HepG2 (cell line): ENCODE measurements around the gene ZBTB32. TPM values are rescaled to one million over a fixed set of nuclear protein-coding genes. Genes with fewer than 3 reads are reported as not detected.

ENCODE experiments used
- EED ChIP-seq: sonication (generic); formaldehyde crosslinking; IDR thresholded peaks from 2 replicates; pipeline ENCODE4 v1.5.0; 2020; ENCODE audit warnings: mild to moderate bottlenecking, missing genetic modification reagents
- EP300 ChIP-seq, 3 experiments: sonication (generic) in 1 of 3; formaldehyde crosslinking in 1 of 3; IDR thresholded peaks; 2 replicates each; pipeline versions ENCODE4 v1.5.1 to v1.6.1; 2011 to 2020; ENCODE audit warnings: low read depth in 2 of 3, low read length in 2 of 3, borderline replicate concordance in 1 of 3, improper control_type of control experiment in 1 of 3, mild to moderate bottlenecking in 1 of 3, missing genetic modification reagents in 1 of 3, moderate library complexity in 1 of 3
- GABPA ChIP-seq, 2 experiments: IDR thresholded peaks; 2 replicates each; pipeline ENCODE4 v1.6.1; 2011 to 2016; ENCODE audit warnings: low read depth in 2 of 2, low read length in 1 of 2, missing biosample characterization in 1 of 2, missing genetic modification characterization in 1 of 2
- HCFC1 ChIP-seq: fragments of 150-350 bp; IDR thresholded peaks from 2 replicates; pipeline ENCODE4 v1.6.1; 2014; ENCODE audit warnings: low read depth, low read length
- HDAC2 ChIP-seq: sonication (generic); formaldehyde crosslinking; IDR thresholded peaks from 2 replicates; pipeline ENCODE4 v1.4.0; 2020; ENCODE audit warnings: missing genetic modification reagents
- HNF4G ChIP-seq, 2 experiments: sonication (generic) in 1 of 2; formaldehyde crosslinking in 1 of 2; IDR thresholded peaks; 2 replicates each; pipeline versions ENCODE4 v1.4.0 to v1.6.1; 2011 to 2020; ENCODE audit warnings: borderline replicate concordance in 2 of 2, low read depth in 2 of 2, mild to moderate bottlenecking in 2 of 2, low read length in 1 of 2, missing genetic modification reagents in 1 of 2, moderate library complexity in 1 of 2
- NFKB2 ChIP-seq: sonication (generic); formaldehyde crosslinking; IDR thresholded peaks from 2 replicates; pipeline ENCODE4 v1.4.0; 2020; ENCODE audit warnings: missing genetic modification reagents, borderline replicate concordance
- NR3C1 ChIP-seq: sonication (generic); formaldehyde crosslinking; IDR thresholded peaks from 2 replicates; pipeline ENCODE4 v1.4.0; 2020; ENCODE audit warnings: missing genetic modification reagents
- TCF7L2 ChIP-seq: IDR thresholded peaks from 2 replicates; pipeline ENCODE4 v1.6.1; 2011; ENCODE audit warnings: mild to moderate bottlenecking, low read depth, low read length, moderate library complexity
- TEAD3 ChIP-seq: optimal IDR thresholded peaks from 2 replicates; pipeline ENCODE3; 2016; ENCODE audit warnings: borderline replicate concordance
- ZNF460 ChIP-seq: sonication (generic); formaldehyde crosslinking; IDR thresholded peaks from 2 replicates; pipeline ENCODE4 v1.5.1; 2020; ENCODE audit warnings: missing genetic modification reagents, mild to moderate bottlenecking, borderline replicate concordance
- polyA plus RNA-seq, 8 experiments: library from polyadenylated mRNA; depleted of rRNA in 3 of 8; stranded (reverse) in 7 of 8; unstranded in 1 of 8; fragments of >200 nt; fragmentation: Illumina TruSeq in 4 of 8; extraction: Trizol in 4 of 8; gene quantifications; 2 replicates each; pipeline versions ENCODE4 v1.2.1 to v1.2.3, GENCODE V29; 2011 to 2016; ENCODE audit warnings: low read depth in 4 of 8, missing spikeins in 1 of 8, mixed read lengths in 1 of 8; ENCODE audit not compliant: insufficient read depth in 1 of 8
- total RNA-seq, 5 experiments: library from RNA; depleted of rRNA; stranded (reverse); fragments of >200 nt; fragmentation: Illumina TruSeq; extraction: Trizol; gene quantifications; 2 replicates each; pipeline ENCODE4 v1.2.3, GENCODE V29; 2016; ENCODE audit warnings: low read depth in 1 of 5
- TF ChIP-seq, protein P1 (sequence below): sonication (generic); formaldehyde crosslinking; IDR thresholded peaks from 2 replicates; pipeline ENCODE4 v1.4.0; 2020; ENCODE audit warnings: mild to moderate bottlenecking, missing genetic modification reagents, borderline replicate concordance
- TF ChIP-seq, protein P2 (sequence below): IDR thresholded peaks from 2 replicates; pipeline ENCODE4 v1.4.0; 2020; ENCODE audit warnings: mild to moderate bottlenecking, missing genetic modification reagents
- TF ChIP-seq, protein P3 (sequence below): sonication (generic); formaldehyde crosslinking; IDR thresholded peaks from 2 replicates; pipeline ENCODE4 v1.4.0; 2020; ENCODE audit warnings: missing genetic modification reagents, mild to moderate bottlenecking, borderline replicate concordance

The ZBTB32 gene
- total and polyA plus RNA-seq, 2 of the 13 experiments (the other 11 are each of a cell fraction or from before 2014, with no cell fraction given) = not detected

DNA sequence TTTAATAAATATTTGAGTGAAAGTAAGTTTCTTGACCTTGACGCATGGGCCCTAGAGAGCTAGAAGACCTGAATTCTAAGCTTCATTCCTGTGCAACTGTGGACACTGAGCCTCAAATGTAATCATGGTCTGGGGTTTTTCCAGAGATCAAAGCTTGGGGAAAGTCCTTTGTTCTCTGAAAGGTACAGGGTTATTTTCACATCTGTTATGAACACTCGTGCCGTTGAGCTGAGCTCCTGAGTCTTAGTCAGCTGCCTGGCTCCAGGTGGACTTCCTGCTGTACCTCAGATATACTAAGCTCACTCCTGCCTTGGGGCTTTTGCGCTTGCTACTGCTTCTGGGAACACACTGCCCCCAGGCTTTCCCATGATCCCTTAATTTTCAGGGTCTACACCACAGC is 7.5 kb upstream of the ZBTB32 start (continued):
- no peak for TF ChIP-seq GABPA (IDR thresholded peaks at IDR 0.05; ENCODE audit: low read depth, low read length)
- TF ChIP-seq GABPA (CRISPR knock-in tag; IDR thresholded peaks at IDR 0.05; ENCODE audit: low read depth) = no peak
- peak; percentile 18; the same call in 1 of the 2 replicates for TF ChIP-seq TCF7L2
- TF ChIP-seq NR3C1 = no peak
- TF ChIP-seq EED (CRISPR knock-in tag) = no peak
- TF ChIP-seq HCFC1 = no peak
- TF ChIP-seq NFKB2 (CRISPR knock-in tag) = no peak
- TF ChIP-seq TEAD3 = peak; percentile 49
- TF ChIP-seq ZNF460 (CRISPR knock-in tag) = peak; percentile 4; the same call in 1 of the 2 replicates
- TF ChIP-seq, protein P1, sequence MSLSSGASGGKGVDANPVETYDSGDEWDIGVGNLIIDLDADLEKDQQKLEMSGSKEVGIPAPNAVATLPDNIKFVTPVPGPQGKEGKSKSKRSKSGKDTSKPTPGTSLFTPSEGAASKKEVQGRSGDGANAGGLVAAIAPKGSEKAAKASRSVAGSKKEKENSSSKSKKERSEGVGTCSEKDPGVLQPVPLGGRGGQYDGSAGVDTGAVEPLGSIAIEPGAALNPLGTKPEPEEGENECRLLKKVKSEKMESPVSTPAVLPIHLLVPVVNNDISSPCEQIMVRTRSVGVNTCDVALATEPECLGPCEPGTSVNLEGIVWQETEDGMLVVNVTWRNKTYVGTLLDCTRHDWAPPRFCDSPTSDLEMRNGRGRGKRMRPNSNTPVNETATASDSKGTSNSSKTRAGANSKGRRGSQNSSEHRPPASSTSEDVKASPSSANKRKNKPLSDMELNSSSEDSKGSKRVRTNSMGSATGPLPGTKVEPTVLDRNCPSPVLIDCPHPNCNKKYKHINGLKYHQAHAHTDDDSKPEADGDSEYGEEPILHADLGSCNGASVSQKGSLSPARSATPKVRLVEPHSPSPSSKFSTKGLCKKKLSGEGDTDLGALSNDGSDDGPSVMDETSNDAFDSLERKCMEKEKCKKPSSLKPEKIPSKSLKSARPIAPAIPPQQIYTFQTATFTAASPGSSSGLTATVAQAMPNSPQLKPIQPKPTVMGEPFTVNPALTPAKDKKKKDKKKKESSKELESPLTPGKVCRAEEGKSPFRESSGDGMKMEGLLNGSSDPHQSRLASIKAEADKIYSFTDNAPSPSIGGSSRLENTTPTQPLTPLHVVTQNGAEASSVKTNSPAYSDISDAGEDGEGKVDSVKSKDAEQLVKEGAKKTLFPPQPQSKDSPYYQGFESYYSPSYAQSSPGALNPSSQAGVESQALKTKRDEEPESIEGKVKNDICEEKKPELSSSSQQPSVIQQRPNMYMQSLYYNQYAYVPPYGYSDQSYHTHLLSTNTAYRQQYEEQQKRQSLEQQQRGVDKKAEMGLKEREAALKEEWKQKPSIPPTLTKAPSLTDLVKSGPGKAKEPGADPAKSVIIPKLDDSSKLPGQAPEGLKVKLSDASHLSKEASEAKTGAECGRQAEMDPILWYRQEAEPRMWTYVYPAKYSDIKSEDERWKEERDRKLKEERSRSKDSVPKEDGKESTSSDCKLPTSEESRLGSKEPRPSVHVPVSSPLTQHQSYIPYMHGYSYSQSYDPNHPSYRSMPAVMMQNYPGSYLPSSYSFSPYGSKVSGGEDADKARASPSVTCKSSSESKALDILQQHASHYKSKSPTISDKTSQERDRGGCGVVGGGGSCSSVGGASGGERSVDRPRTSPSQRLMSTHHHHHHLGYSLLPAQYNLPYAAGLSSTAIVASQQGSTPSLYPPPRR (CRISPR knock-in tag) = peak; percentile 64; the same call in 1 of the 2 replicates
- TF ChIP-seq, protein P2, sequence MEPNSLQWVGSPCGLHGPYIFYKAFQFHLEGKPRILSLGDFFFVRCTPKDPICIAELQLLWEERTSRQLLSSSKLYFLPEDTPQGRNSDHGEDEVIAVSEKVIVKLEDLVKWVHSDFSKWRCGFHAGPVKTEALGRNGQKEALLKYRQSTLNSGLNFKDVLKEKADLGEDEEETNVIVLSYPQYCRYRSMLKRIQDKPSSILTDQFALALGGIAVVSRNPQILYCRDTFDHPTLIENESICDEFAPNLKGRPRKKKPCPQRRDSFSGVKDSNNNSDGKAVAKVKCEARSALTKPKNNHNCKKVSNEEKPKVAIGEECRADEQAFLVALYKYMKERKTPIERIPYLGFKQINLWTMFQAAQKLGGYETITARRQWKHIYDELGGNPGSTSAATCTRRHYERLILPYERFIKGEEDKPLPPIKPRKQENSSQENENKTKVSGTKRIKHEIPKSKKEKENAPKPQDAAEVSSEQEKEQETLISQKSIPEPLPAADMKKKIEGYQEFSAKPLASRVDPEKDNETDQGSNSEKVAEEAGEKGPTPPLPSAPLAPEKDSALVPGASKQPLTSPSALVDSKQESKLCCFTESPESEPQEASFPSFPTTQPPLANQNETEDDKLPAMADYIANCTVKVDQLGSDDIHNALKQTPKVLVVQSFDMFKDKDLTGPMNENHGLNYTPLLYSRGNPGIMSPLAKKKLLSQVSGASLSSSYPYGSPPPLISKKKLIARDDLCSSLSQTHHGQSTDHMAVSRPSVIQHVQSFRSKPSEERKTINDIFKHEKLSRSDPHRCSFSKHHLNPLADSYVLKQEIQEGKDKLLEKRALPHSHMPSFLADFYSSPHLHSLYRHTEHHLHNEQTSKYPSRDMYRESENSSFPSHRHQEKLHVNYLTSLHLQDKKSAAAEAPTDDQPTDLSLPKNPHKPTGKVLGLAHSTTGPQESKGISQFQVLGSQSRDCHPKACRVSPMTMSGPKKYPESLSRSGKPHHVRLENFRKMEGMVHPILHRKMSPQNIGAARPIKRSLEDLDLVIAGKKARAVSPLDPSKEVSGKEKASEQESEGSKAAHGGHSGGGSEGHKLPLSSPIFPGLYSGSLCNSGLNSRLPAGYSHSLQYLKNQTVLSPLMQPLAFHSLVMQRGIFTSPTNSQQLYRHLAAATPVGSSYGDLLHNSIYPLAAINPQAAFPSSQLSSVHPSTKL (CRISPR knock-in tag) = peak; percentile 70
- TF ChIP-seq HNF4G (IDR thresholded peaks at IDR 0.05; ENCODE audit: borderline replicate concordance, low read depth, low read length) = peak; percentile 21; the same call in 1 of the 2 replicates
- no peak for TF ChIP-seq HNF4G (CRISPR knock-in tag; IDR thresholded peaks at IDR 0.05; ENCODE audit: borderline replicate concordance, low read depth)
- TF ChIP-seq EP300 (IDR thresholded peaks at IDR 0.05; ENCODE audit: low read depth in 2 of 2, low read length in 2 of 2) = peak in 1 of 2 experiments; percentile 49; a peak in 2 of 4 replicates
- no peak for TF ChIP-seq EP300 (CRISPR knock-in tag; IDR thresholded peaks at IDR 0.05; ENCODE audit: borderline replicate concordance)
- peak; percentile 23; the same call in 1 of the 2 replicates for TF ChIP-seq HDAC2 (CRISPR knock-in tag)
- TF ChIP-seq, protein P3, sequence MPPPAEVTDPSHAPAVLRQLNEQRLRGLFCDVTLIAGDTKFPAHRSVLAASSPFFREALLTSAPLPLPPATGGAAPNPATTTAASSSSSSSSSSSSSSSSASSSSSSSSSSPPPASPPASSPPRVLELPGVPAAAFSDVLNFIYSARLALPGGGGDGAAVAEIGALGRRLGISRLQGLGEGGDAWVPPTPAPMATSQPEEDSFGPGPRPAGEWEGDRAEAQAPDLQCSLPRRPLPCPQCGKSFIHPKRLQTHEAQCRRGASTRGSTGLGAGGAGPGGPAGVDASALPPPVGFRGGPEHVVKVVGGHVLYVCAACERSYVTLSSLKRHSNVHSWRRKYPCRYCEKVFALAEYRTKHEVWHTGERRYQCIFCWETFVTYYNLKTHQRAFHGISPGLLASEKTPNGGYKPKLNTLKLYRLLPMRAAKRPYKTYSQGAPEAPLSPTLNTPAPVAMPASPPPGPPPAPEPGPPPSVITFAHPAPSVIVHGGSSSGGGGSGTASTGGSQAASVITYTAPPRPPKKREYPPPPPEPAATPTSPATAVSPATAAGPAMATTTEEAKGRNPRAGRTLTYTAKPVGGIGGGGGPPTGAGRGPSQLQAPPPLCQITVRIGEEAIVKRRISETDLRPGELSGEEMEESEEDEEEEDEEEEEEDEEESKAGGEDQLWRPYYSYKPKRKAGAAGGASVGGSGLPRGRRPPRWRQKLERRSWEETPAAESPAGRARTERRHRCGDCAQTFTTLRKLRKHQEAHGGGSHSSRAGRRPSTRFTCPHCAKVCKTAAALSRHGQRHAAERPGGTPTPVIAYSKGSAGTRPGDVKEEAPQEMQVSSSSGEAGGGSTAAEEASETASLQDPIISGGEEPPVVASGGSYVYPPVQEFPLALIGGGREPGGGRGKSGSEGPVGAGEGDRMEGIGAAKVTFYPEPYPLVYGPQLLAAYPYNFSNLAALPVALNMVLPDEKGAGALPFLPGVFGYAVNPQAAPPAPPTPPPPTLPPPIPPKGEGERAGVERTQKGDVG (CRISPR knock-in tag) = peak; percentile 47; the same call in 1 of the 2 replicates
